Chondrocyte (in vitro differentiated cells): ENCODE results near the gene PIN1. TPM values are rescaled to one million over a fixed set of nuclear protein-coding genes. Genes with fewer than 3 reads are reported as not detected.

ENCODE experiments used
- DNase-seq: peaks from one replicate; pipeline ENCODE4 v3.0.0; 2021; ENCODE audit warnings: mixed read lengths, low spot score
- H3K27ac Mint-ChIP-seq: one replicate; pipeline ENCODE4 v1.8.0; 2021; ENCODE audit warnings: mild to moderate bottlenecking, moderate library complexity, mixed read lengths; ENCODE audit not compliant: unreplicated experiment
- H3K27me3 Mint-ChIP-seq: 2 replicates; pipeline ENCODE4 v1.8.0; 2021; ENCODE audit warnings: low read depth, mixed read lengths
- H3K36me3 Mint-ChIP-seq: 2 replicates; pipeline ENCODE4 v1.8.0; 2021; ENCODE audit warnings: low read depth, mixed read lengths
- H3K4me1 Mint-ChIP-seq: 2 replicates; pipeline ENCODE4 v1.8.0; 2021; ENCODE audit warnings: low read depth, mild to moderate bottlenecking, mixed read lengths
- H3K4me3 Mint-ChIP-seq: one replicate; pipeline ENCODE4 v1.8.0; 2021; ENCODE audit warnings: mild to moderate bottlenecking, moderate library complexity, mixed read lengths; ENCODE audit not compliant: unreplicated experiment
- H3K9me3 Mint-ChIP-seq: 2 replicates; pipeline ENCODE4 v1.8.0; 2021; ENCODE audit warnings: low read depth, mixed read lengths
- CTCF ChIP-seq: fragments of 200-600 bp; sonication (generic); IDR thresholded peaks from 2 replicates; pipeline ENCODE4 v1.5.0; 2021; ENCODE audit warnings: antibody characterized with exemption, mild to moderate bottlenecking, moderate library complexity
- total RNA-seq: library from RNA; stranded (reverse); gene quantifications from 3 replicates; pipeline ENCODE4 v1.2.1, GENCODE V29; 2021

The PIN1 gene
- total RNA-seq, 1 donor from 2014 or later = 65.5 TPM

- TF ChIP-seq CTCF = no peak
- H3K4me1 Mint-ChIP-seq = no peaks in the 10 kb centered on the region
- H3K9me3 Mint-ChIP-seq = no peaks in the 10 kb centered on the region
- H3K4me3 Mint-ChIP-seq = no peak overlapping the region
- H3K36me3 Mint-ChIP-seq = peaks cover 8% of the 10 kb centered on the region
- DNase-seq = no peak
- no peak overlapping the region for H3K27ac Mint-ChIP-seq
- no peaks in the 10 kb centered on the region for H3K27me3 Mint-ChIP-seq
Measured at GRCh38 chr19:9860407-9860806, 25.3 kb downstream of the PIN1 start.

DNA sequence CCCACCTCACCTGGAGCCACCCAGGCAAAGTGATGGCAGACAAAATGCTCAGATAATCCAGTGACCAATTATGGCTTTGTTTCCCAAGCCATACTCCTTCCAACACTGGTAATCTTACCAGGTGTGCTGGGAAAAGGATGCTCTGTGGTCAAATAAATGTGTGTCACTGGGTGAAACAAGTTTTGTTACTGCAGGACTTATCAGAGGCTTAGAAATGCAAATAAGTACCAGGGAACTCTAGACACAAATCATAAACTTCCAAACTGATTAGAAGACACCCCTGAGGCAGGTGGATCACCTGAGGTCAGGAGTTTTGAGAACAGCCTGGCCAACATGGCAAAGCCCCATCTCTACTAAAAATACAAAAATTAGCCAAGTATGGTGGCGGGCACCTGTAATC is 26.4 kb downstream of the PIN1 start:
- no peak for TF ChIP-seq CTCF
- Mint-ChIP-seq H3K27me3 (no peaks in the 10 kb centered on the region), H3K9me3 (no peaks in the 10 kb centered on the region), H3K36me3 (peaks cover 6% of the 10 kb centered on the region), H3K27ac (no peak overlapping the region), H3K4me1 (no peaks in the 10 kb centered on the region), H3K4me3 (no peak overlapping the region)
- DNase-seq = no peak

- H3K4me3 Mint-ChIP-seq = no peak overlapping the region
- no peaks in the 10 kb centered on the region for H3K36me3 Mint-ChIP-seq
- no peaks in the 10 kb centered on the region for H3K9me3 Mint-ChIP-seq
- no peaks in the 10 kb centered on the region for H3K4me1 Mint-ChIP-seq
- TF ChIP-seq CTCF = no peak
- no peaks in the 10 kb centered on the region for H3K27me3 Mint-ChIP-seq
- H3K27ac Mint-ChIP-seq = no peak overlapping the region
- DNase-seq = no peak
Measured at GRCh38 chr19:9862938-9863337, 27.8 kb downstream of the PIN1 start.

GRCh38 chr19:9863759-9864158 is 28.6 kb downstream of the PIN1 start:
- no peak overlapping the region for H3K27ac Mint-ChIP-seq
- no peak for DNase-seq
- H3K27me3 Mint-ChIP-seq = no peaks in the 10 kb centered on the region
- TF ChIP-seq CTCF = no peak
- H3K4me3 Mint-ChIP-seq = no peak overlapping the region
- H3K36me3 Mint-ChIP-seq = no peaks in the 10 kb centered on the region
- H3K9me3 Mint-ChIP-seq = no peaks in the 10 kb centered on the region
- H3K4me1 Mint-ChIP-seq = no peaks in the 10 kb centered on the region

DNA sequence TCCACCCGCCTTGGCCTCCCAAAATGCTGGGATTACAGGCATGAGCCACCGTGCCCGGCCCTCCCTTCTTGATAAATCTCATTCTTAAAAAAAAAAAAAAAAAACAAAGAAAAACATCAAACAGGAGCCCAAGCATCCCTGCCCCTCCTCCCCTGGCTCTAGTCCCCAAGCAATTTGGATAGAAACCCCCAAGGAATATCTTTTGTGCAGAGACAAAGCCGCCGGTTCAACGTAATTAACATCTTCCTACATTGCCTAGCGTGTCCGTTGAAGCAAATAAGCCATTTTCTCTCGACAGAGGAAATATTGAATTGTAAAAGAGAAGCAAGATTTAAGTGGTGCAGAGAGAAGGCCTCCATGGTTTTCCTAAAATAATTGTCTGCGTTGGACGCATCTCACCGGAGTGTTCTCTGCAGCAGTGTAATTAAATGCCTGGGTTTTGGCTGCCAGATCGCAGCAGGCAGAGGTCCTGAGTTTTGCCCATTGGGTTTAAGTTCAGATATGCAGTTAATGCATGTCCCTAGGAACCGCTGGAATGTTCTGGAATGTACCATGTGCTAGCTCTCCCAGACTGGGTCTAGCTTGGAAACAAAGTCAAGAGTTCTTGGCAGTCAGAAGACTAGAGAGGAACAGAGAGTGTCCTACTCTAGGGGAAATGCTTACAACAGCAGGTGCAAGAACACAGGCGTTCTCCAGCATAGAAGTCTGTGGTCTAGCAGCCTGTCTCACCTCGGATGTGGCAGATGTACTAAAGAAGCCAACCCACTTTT is 30.8 kb downstream of the PIN1 start:
- no peak overlapping the region for H3K4me3 Mint-ChIP-seq
- H3K27me3 Mint-ChIP-seq = no peaks in the 10 kb centered on the region
- H3K36me3 Mint-ChIP-seq = no peaks in the 10 kb centered on the region
- H3K4me1 Mint-ChIP-seq = no peaks in the 10 kb centered on the region
- H3K27ac Mint-ChIP-seq = no peak overlapping the region
- DNase-seq = no peak
- TF ChIP-seq CTCF = no peak
- no peaks in the 10 kb centered on the region for H3K9me3 Mint-ChIP-seq
